ENCODE results near the gene TEX264.
"Not testable (repeated sequence)": the region's sequence is repeated elsewhere in the genome, so short reads cannot be mapped to it uniquely, and the experiment has no call there.

TEX264 gene

GRCh38 chr3:51670823-51671733 is at the start of gene TEX264:
Gene TEX264, plus strand, starts transcription at chr3:51671252. Its CDS starts 3,053 bp downstream, at chr3:51674305.
- H3K27me3 ChIP-seq (ENCODE audit: control insufficient read depth, insufficient read depth, low read length), result no peaks in the 10 kb centered on the region
- H3K4me3 ChIP-seq (ENCODE audit: low read length), result peak within 1 kb of the TSS; percentile 69
- H3K9ac ChIP-seq (ENCODE audit: low read length), result peak within 1 kb of the TSS; percentile 77
- H3K4me1 ChIP-seq (ENCODE audit: control insufficient read depth, insufficient read depth, low read length), result peaks cover 31% of the 10 kb centered on the region
- no peaks in the 10 kb centered on the region for H3K9me3 ChIP-seq (ENCODE audit: control insufficient read depth, low read length)
- no peaks in the 10 kb centered on the region for H3K36me3 ChIP-seq (ENCODE audit: control insufficient read depth, insufficient read depth, low read length)

- Histone ChIP-seq H3K4me1 (ENCODE audit: control insufficient read depth, insufficient read depth, low read length) (peaks cover 8% of the 10 kb centered on the region), H3K36me3 (ENCODE audit: control insufficient read depth, insufficient read depth, low read length) (no peaks in the 10 kb centered on the region), H3K9me3 (ENCODE audit: control insufficient read depth, low read length) (no peaks in the 10 kb centered on the region), H3K4me3 (ENCODE audit: low read length) (no peak overlapping the region), H3K27me3 (ENCODE audit: control insufficient read depth, insufficient read depth, low read length) (no peaks in the 10 kb centered on the region), H3K9ac (ENCODE audit: low read length) (no peak overlapping the region)
Measured at GRCh38 chr3:51622413-51622812, 48.6 kb upstream of the TEX264 start.

GRCh38 chr3:51622868-51623267 is 48.2 kb upstream of the TEX264 start:
- H3K36me3 ChIP-seq (ENCODE audit: control insufficient read depth, insufficient read depth, low read length), result no peaks in the 10 kb centered on the region
- H3K27me3 ChIP-seq (ENCODE audit: control insufficient read depth, insufficient read depth, low read length), result no peaks in the 10 kb centered on the region
- H3K4me1 ChIP-seq (ENCODE audit: control insufficient read depth, insufficient read depth, low read length), result peaks cover 8% of the 10 kb centered on the region
- no peak overlapping the region for H3K4me3 ChIP-seq (ENCODE audit: low read length)
- no peaks in the 10 kb centered on the region for H3K9me3 ChIP-seq (ENCODE audit: control insufficient read depth, low read length)
- H3K9ac ChIP-seq (ENCODE audit: low read length), result no peak overlapping the region

GRCh38 chr3:51630513-51630912 is 40.5 kb upstream of the TEX264 start:
- Histone ChIP-seq H3K4me1 (ENCODE audit: control insufficient read depth, insufficient read depth, low read length) (no peaks in the 10 kb centered on the region), H3K4me3 (ENCODE audit: low read length) (no peak overlapping the region), H3K36me3 (ENCODE audit: control insufficient read depth, insufficient read depth, low read length) (peaks cover 6% of the 10 kb centered on the region), H3K27me3 (ENCODE audit: control insufficient read depth, insufficient read depth, low read length) (no peaks in the 10 kb centered on the region), H3K9me3 (ENCODE audit: control insufficient read depth, low read length) (no peaks in the 10 kb centered on the region), H3K9ac (ENCODE audit: low read length) (no peak overlapping the region)

GRCh38 chr3:51637144-51637940 is 33.7 kb upstream of the TEX264 start:
- no peak overlapping the region for H3K9ac ChIP-seq (ENCODE audit: low read length)
- no peaks in the 10 kb centered on the region for H3K27me3 ChIP-seq (ENCODE audit: control insufficient read depth, insufficient read depth, low read length)
- H3K9me3 ChIP-seq (ENCODE audit: control insufficient read depth, low read length), result no peaks in the 10 kb centered on the region
- peaks cover 26% of the 10 kb centered on the region for H3K36me3 ChIP-seq (ENCODE audit: control insufficient read depth, insufficient read depth, low read length)
- no peaks in the 10 kb centered on the region for H3K4me1 ChIP-seq (ENCODE audit: control insufficient read depth, insufficient read depth, low read length)
- H3K4me3 ChIP-seq (ENCODE audit: low read length), result no peak overlapping the region

- Histone ChIP-seq H3K4me3 (ENCODE audit: low read length) (no peak overlapping the region), H3K9ac (ENCODE audit: low read length) (no peak overlapping the region)
Measured at GRCh38 chr3:51637941-51638471, 33.0 kb upstream of the TEX264 start.

GRCh38 chr3:51642462-51642861 is 28.6 kb upstream of the TEX264 start:
- no peaks in the 10 kb centered on the region for H3K9me3 ChIP-seq (ENCODE audit: control insufficient read depth, low read length)
- no peaks in the 10 kb centered on the region for H3K27me3 ChIP-seq (ENCODE audit: control insufficient read depth, insufficient read depth, low read length)
- H3K4me1 ChIP-seq (ENCODE audit: control insufficient read depth, insufficient read depth, low read length), result no peaks in the 10 kb centered on the region
- H3K9ac ChIP-seq (ENCODE audit: low read length), result no peak overlapping the region
- H3K4me3 ChIP-seq (ENCODE audit: low read length), result no peak overlapping the region
- peaks cover 31% of the 10 kb centered on the region for H3K36me3 ChIP-seq (ENCODE audit: control insufficient read depth, insufficient read depth, low read length)

More at GRCh38 chr3:51637941-51638471, 33.0 kb upstream of the TEX264 start:
- H3K27me3 ChIP-seq (ENCODE audit: control insufficient read depth, insufficient read depth, low read length), result no peaks in the 10 kb centered on the region
- H3K4me1 ChIP-seq (ENCODE audit: control insufficient read depth, insufficient read depth, low read length), result no peaks in the 10 kb centered on the region
- no peaks in the 10 kb centered on the region for H3K9me3 ChIP-seq (ENCODE audit: control insufficient read depth, low read length)
- H3K36me3 ChIP-seq (ENCODE audit: control insufficient read depth, insufficient read depth, low read length), result peaks cover 26% of the 10 kb centered on the region

GRCh38 chr3:51646091-51646490 is 25.0 kb upstream of the TEX264 start:
- Histone ChIP-seq H3K9ac (ENCODE audit: low read length) (no peak overlapping the region), H3K4me1 (ENCODE audit: control insufficient read depth, insufficient read depth, low read length) (no peaks in the 10 kb centered on the region), H3K9me3 (ENCODE audit: control insufficient read depth, low read length) (no peaks in the 10 kb centered on the region), H3K36me3 (ENCODE audit: control insufficient read depth, insufficient read depth, low read length) (peaks cover 16% of the 10 kb centered on the region), H3K27me3 (ENCODE audit: control insufficient read depth, insufficient read depth, low read length) (no peaks in the 10 kb centered on the region), H3K4me3 (ENCODE audit: low read length) (no peak overlapping the region)

GRCh38 chr3:51652103-51652502 is 18.9 kb upstream of the TEX264 start:
- H3K4me3 ChIP-seq (ENCODE audit: low read length); H3K36me3 ChIP-seq (ENCODE audit: control insufficient read depth, insufficient read depth, low read length); H3K9me3 ChIP-seq (ENCODE audit: control insufficient read depth, low read length); H3K9ac ChIP-seq (ENCODE audit: low read length); H3K4me1 ChIP-seq (ENCODE audit: control insufficient read depth, insufficient read depth, low read length); H3K27me3 ChIP-seq (ENCODE audit: control insufficient read depth, insufficient read depth, low read length): not testable (repeated sequence)

- H3K9me3 ChIP-seq (ENCODE audit: control insufficient read depth, low read length); H3K36me3 ChIP-seq (ENCODE audit: control insufficient read depth, insufficient read depth, low read length); H3K27me3 ChIP-seq (ENCODE audit: control insufficient read depth, insufficient read depth, low read length); H3K9ac ChIP-seq (ENCODE audit: low read length); H3K4me3 ChIP-seq (ENCODE audit: low read length); H3K4me1 ChIP-seq (ENCODE audit: control insufficient read depth, insufficient read depth, low read length): not testable (repeated sequence)
Measured at GRCh38 chr3:51653409-51653808, 17.6 kb upstream of the TEX264 start.

GRCh38 chr3:51657234-51657633 is 13.8 kb upstream of the TEX264 start:
- H3K9ac ChIP-seq (ENCODE audit: low read length), result no peak overlapping the region
- H3K27me3 ChIP-seq (ENCODE audit: control insufficient read depth, insufficient read depth, low read length), result no peaks in the 10 kb centered on the region
- no peaks in the 10 kb centered on the region for H3K36me3 ChIP-seq (ENCODE audit: control insufficient read depth, insufficient read depth, low read length)
- no peak overlapping the region for H3K4me3 ChIP-seq (ENCODE audit: low read length)
- no peaks in the 10 kb centered on the region for H3K9me3 ChIP-seq (ENCODE audit: control insufficient read depth, low read length)
- no peaks in the 10 kb centered on the region for H3K4me1 ChIP-seq (ENCODE audit: control insufficient read depth, insufficient read depth, low read length)

- Histone ChIP-seq H3K36me3 (ENCODE audit: control insufficient read depth, insufficient read depth, low read length) (no peaks in the 10 kb centered on the region), H3K4me1 (ENCODE audit: control insufficient read depth, insufficient read depth, low read length) (no peaks in the 10 kb centered on the region), H3K4me3 (ENCODE audit: low read length) (no peak overlapping the region), H3K27me3 (ENCODE audit: control insufficient read depth, insufficient read depth, low read length) (no peaks in the 10 kb centered on the region), H3K9ac (ENCODE audit: low read length) (no peak overlapping the region), H3K9me3 (ENCODE audit: control insufficient read depth, low read length) (no peaks in the 10 kb centered on the region)
Measured at GRCh38 chr3:51659942-51660341, 11.1 kb upstream of the TEX264 start.
